H1 (cell line): Measurements from ENCODE around the gene HMGA1. TPM values are rescaled to one million over a fixed set of nuclear protein-coding genes. Genes with fewer than 3 reads are reported as not detected.

Source experiments
- CHD7 ChIP-seq: fragments of 300-600 bp; sonication (generic); IDR thresholded peaks from 2 replicates; pipeline ENCODE4 v1.7.1; 2012; ENCODE audit warnings: low read length, moderate library complexity, mild to moderate bottlenecking, inconsistent platforms; ENCODE audit not compliant: insufficient replicate concordance
- KDM5A ChIP-seq: fragments of 200-600 bp; IDR thresholded peaks from 2 replicates; pipeline ENCODE4 v1.7.1; 2012; ENCODE audit warnings: mild to moderate bottlenecking, low read length, inconsistent platforms, mixed read lengths
- RNF2 ChIP-seq: fragments of 200-900, 300-1000 bp; sonication (generic); IDR thresholded peaks from 2 replicates; pipeline ENCODE4 v1.7.1; 2016; ENCODE audit warnings: borderline replicate concordance, low read depth, mild to moderate bottlenecking, antibody characterized with exemption, low read length; ENCODE audit not compliant: poor library complexity, severe bottlenecking; ENCODE audit errors: missing control alignments
- polyA plus RNA-seq, 7 experiments: library from polyadenylated mRNA; depleted of rRNA in 3 of 7; stranded (reverse) in 5 of 7; unstranded in 2 of 7; fragments of >200 nt in 5 of 7; fragments of 200-250 nt in 2 of 7; gene quantifications; 1 replicate in 5 of 7; 2 replicates in 1 of 7; 4 replicates in 1 of 7; pipeline versions ENCODE4 v1.2.1 to v1.2.3, GENCODE V29; 2011 to 2013; ENCODE audit warnings: missing spikeins in 2 of 7, mixed read lengths in 2 of 7
- total RNA-seq: library from RNA; stranded (reverse); fragmentation: NEBNext Ultra II Directional; extraction: Animal tissue kit (Norgen Biotek cat#: 25700); gene quantifications from 2 replicates; pipeline ENCODE4 v1.2.1, GENCODE V29; 2021

Gene HMGA1
- total and polyA plus RNA-seq, 2 of the 8 experiments (the other 6 are each of a cell fraction or from before 2014, with no cell fraction given), result 1,557 to 2,636 TPM

- TF ChIP-seq CHD7 (no peak), RNF2 (no peak), KDM5A (no peak)
These were observed 22.9 kb upstream of the HMGA1 start (continued) for GRCh38 chr6:34213772-34214171.
